Activated CD4-positive, CD25-positive, alpha-beta regulatory T cell treated with anti-CD3 and anti-CD28 coated beads, Interleukin-2, amount 50 U/mL, for 24 hours (primary cell): ENCODE measurements around the gene CTAGE8.
A peak's percentile ranks its signal among the peaks of the same experiment; 100 is the strongest.
"Not testable (repeated sequence)": the region's sequence is repeated elsewhere in the genome, so short reads cannot be mapped to it uniquely, and the experiment has no call there.

Experiments
- ATAC-seq, 2 donors: fragments of 150-1000 bp; cut with Tn5 transposase; one replicate each; pipeline ENCODE4 v1.10.0; 2021; ENCODE audit warnings: mild to moderate bottlenecking in 1 of 2, moderate library complexity in 1 of 2

CTAGE8 gene

GRCh38 chr7:144252307-144252706 is 16.8 kb downstream of the CTAGE8 start:
- ATAC-seq = not testable (repeated sequence)

- ATAC-seq = not testable (repeated sequence)
Measured at GRCh38 chr7:144247674-144248330, 21.3 kb downstream of the CTAGE8 start.

GRCh38 chr7:144246967-144247366 is 22.1 kb downstream of the CTAGE8 start:
- not testable (repeated sequence) for ATAC-seq

GRCh38 chr7:144245372-144245771 is 23.7 kb downstream of the CTAGE8 start:
- ATAC-seq = peak in 1 of 2 donors; percentile 36

- not testable (repeated sequence) for ATAC-seq
Measured at GRCh38 chr7:144239365-144239764, 29.7 kb downstream of the CTAGE8 start, which contains the start of gene OR2A42. Gene OR2A42 (minus strand): TSS chr7:144239605. CDS start chr7:144232843, 6,762 bp downstream.

- not testable (repeated sequence) for ATAC-seq
Measured at GRCh38 chr7:144238530-144239082, 30.5 kb downstream of the CTAGE8 start.

GRCh38 chr7:144233039-144233438 is 36.0 kb downstream of the CTAGE8 start:
- not testable (repeated sequence) for ATAC-seq

- not testable (repeated sequence) for ATAC-seq
Measured at GRCh38 chr7:144231027-144231426, 38.1 kb downstream of the CTAGE8 start.

- not testable (repeated sequence) for ATAC-seq
Measured at GRCh38 chr7:144228810-144229209, 40.3 kb downstream of the CTAGE8 start.

GRCh38 chr7:144226866-144227265 is 42.2 kb downstream of the CTAGE8 start:
- not testable (repeated sequence) for ATAC-seq

GRCh38 chr7:144223675-144224074 is 45.4 kb downstream of the CTAGE8 start:
- ATAC-seq = not testable (repeated sequence)

GRCh38 chr7:144220531-144220930 is 48.6 kb downstream of the CTAGE8 start:
- ATAC-seq = not testable (repeated sequence)

GRCh38 chr7:144219149-144219548 is 49.9 kb downstream of the CTAGE8 start:
- peak; percentile 75 to 82 for ATAC-seq

GRCh38 chr7:144218581-144218980 is 50.5 kb downstream of the CTAGE8 start:
- ATAC-seq = not testable (repeated sequence)

- ATAC-seq = not testable (repeated sequence)
Measured at GRCh38 chr7:144217200-144217599, 51.9 kb downstream of the CTAGE8 start.
